Measurements from ENCODE around the gene DNAJC8.

GRCh38 chr1:28273216-28273860 lies 40.5 kb upstream of the DNAJC8 start:
- TF ChIP-seq CTCF (IDR thresholded peaks at IDR 0.05), result no peak
- no peak for TF ChIP-seq POLR2A (IDR thresholded peaks at IDR 0.05)
- TF ChIP-seq EP300 (IDR thresholded peaks at IDR 0.05), result no peak
